ENCODE data around the gene DNAJB13.

The DNAJB13 gene

GRCh38 chr11:74007691-74008372 lies 57.0 kb downstream of the DNAJB13 start:
- Histone ChIP-seq H3K27me3 (ENCODE audit: control insufficient read depth, low read length) (no peaks in the 10 kb centered on the region), H3K27ac (ENCODE audit: low read depth, low read length) (no peak overlapping the region), H3K4me3 (ENCODE audit: low read length) (no peak overlapping the region), H3K9me2 (replicated peaks; ENCODE audit: control insufficient read depth, low read length) (no peaks in the 10 kb centered on the region), H3K9me3 (ENCODE audit: control insufficient read depth, insufficient read depth, low read length) (no peaks in the 10 kb centered on the region), H3K79me2 (ENCODE audit: control insufficient read depth, low read length) (no peaks in the 10 kb centered on the region), H3F3A (ENCODE audit: control insufficient read depth, insufficient read depth) (no peaks in the 10 kb centered on the region), H3K4me2 (ENCODE audit: low read length) (no peak overlapping the region), H3K36me3 (ENCODE audit: control insufficient read depth, low read length) (no peaks in the 10 kb centered on the region; the same call in 1 of the 2 replicates), H3K4me1 (ENCODE audit: control insufficient read depth, low read length) (peaks cover 52% of the 10 kb centered on the region), H4K20me1 (ENCODE audit: control insufficient read depth, insufficient read depth, low read depth, low read length) (no peaks in the 10 kb centered on the region)
- TF ChIP-seq CTCF (IDR thresholded peaks at IDR 0.05; ENCODE audit: low read depth, low read length, poor library complexity, severe bottlenecking) (no peak), EZH2phosphoT487 (IDR thresholded peaks at IDR 0.05; ENCODE audit: borderline replicate concordance, low read length) (no peak)

- Histone ChIP-seq H3K9me2 (replicated peaks; ENCODE audit: control insufficient read depth, low read length) (no peaks in the 10 kb centered on the region), H4K20me1 (ENCODE audit: control insufficient read depth, insufficient read depth, low read depth, low read length) (no peaks in the 10 kb centered on the region), H3K36me3 (ENCODE audit: control insufficient read depth, low read length) (peaks cover 4% of the 10 kb centered on the region), H3F3A (ENCODE audit: control insufficient read depth, insufficient read depth) (no peaks in the 10 kb centered on the region), H3K4me1 (ENCODE audit: control insufficient read depth, low read length) (peaks cover 52% of the 10 kb centered on the region), H3K79me2 (ENCODE audit: control insufficient read depth, low read length) (no peaks in the 10 kb centered on the region), H3K4me2 (ENCODE audit: low read length) (no peak within 1 kb of the TSS), H3K9me3 (ENCODE audit: control insufficient read depth, insufficient read depth, low read length) (no peaks in the 10 kb centered on the region), H3K4me3 (ENCODE audit: low read length) (no peak within 1 kb of the TSS), H3K27me3 (ENCODE audit: control insufficient read depth, low read length) (no peaks in the 10 kb centered on the region), H3K27ac (ENCODE audit: low read depth, low read length) (no peak within 1 kb of the TSS)
- TF ChIP-seq EZH2phosphoT487 (IDR thresholded peaks at IDR 0.05; ENCODE audit: borderline replicate concordance, low read length) (no peak), CTCF (IDR thresholded peaks at IDR 0.05; ENCODE audit: low read depth, low read length, poor library complexity, severe bottlenecking) (no peak)
These were observed 57.8 kb downstream of the DNAJB13 start, which contains the start of gene UCP3 for GRCh38 chr11:74008373-74009229. UCP3 (minus strand) TSS chr11:74009085; CDS start chr11:74007042, 2,043 bp downstream.

GRCh38 chr11:74009230-74009547 lies 58.4 kb downstream of the DNAJB13 start:
- Histone ChIP-seq H3K27ac (ENCODE audit: low read depth, low read length) (no peak overlapping the region), H3K27me3 (ENCODE audit: control insufficient read depth, low read length) (no peaks in the 10 kb centered on the region), H3K36me3 (ENCODE audit: control insufficient read depth, low read length) (peaks cover 4% of the 10 kb centered on the region; the same call in 1 of the 2 replicates), H3K79me2 (ENCODE audit: control insufficient read depth, low read length) (no peaks in the 10 kb centered on the region), H3F3A (ENCODE audit: control insufficient read depth, insufficient read depth) (no peaks in the 10 kb centered on the region), H4K20me1 (ENCODE audit: control insufficient read depth, insufficient read depth, low read depth, low read length) (no peaks in the 10 kb centered on the region), H3K9me3 (ENCODE audit: control insufficient read depth, insufficient read depth, low read length) (no peaks in the 10 kb centered on the region), H3K4me1 (ENCODE audit: control insufficient read depth, low read length) (peaks cover 52% of the 10 kb centered on the region), H3K9me2 (replicated peaks; ENCODE audit: control insufficient read depth, low read length) (no peaks in the 10 kb centered on the region), H3K4me2 (ENCODE audit: low read length) (no peak overlapping the region), H3K4me3 (ENCODE audit: low read length) (no peak overlapping the region)
- TF ChIP-seq EZH2phosphoT487 (IDR thresholded peaks at IDR 0.05; ENCODE audit: borderline replicate concordance, low read length) (no peak), CTCF (IDR thresholded peaks at IDR 0.05; ENCODE audit: low read depth, low read length, poor library complexity, severe bottlenecking) (no peak)

Measured in DOHH2 (cell line).